Coronary artery (tissue), 2 donors: ENCODE measurements around the gene TTC39A.

Experiments
- DNase-seq: peaks from one replicate; pipeline ENCODE4 v3.0.0-alpha.2; 2017; ENCODE audit warnings: low spot score
- H3K27ac ChIP-seq, 2 donors: fragments of 200-600 bp; sonication (generic); one replicate each; pipeline ENCODE4 v1.5.1; 2016 to 2019
- H3K4me3 ChIP-seq: fragments of 200-600 bp; sonication (generic); 2 replicates; pipeline ENCODE4 v1.5.1; 2016; ENCODE audit warnings: mild to moderate bottlenecking, moderate library complexity
- TF ChIP-seq, protein P1 (sequence below): fragments of 200-600 bp; sonication (generic); IDR thresholded peaks from one replicate; pipeline ENCODE4 v1.5.1; 2019; ENCODE audit warnings: antibody characterized with exemption

The TTC39A gene

GRCh38 chr1:51322417-51323101 is 7.8 kb downstream of the TTC39A start:
- Histone ChIP-seq H3K4me3 (no peak overlapping the region), H3K27ac (no peak overlapping the region)
- TF ChIP-seq, protein P1, sequence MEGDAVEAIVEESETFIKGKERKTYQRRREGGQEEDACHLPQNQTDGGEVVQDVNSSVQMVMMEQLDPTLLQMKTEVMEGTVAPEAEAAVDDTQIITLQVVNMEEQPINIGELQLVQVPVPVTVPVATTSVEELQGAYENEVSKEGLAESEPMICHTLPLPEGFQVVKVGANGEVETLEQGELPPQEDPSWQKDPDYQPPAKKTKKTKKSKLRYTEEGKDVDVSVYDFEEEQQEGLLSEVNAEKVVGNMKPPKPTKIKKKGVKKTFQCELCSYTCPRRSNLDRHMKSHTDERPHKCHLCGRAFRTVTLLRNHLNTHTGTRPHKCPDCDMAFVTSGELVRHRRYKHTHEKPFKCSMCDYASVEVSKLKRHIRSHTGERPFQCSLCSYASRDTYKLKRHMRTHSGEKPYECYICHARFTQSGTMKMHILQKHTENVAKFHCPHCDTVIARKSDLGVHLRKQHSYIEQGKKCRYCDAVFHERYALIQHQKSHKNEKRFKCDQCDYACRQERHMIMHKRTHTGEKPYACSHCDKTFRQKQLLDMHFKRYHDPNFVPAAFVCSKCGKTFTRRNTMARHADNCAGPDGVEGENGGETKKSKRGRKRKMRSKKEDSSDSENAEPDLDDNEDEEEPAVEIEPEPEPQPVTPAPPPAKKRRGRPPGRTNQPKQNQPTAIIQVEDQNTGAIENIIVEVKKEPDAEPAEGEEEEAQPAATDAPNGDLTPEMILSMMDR: no peak
- no peak for DNase-seq

GRCh38 chr1:51321924-51322280 is 8.5 kb downstream of the TTC39A start:
- TF ChIP-seq, protein P1: no peak
- DNase-seq: no peak
- Histone ChIP-seq H3K27ac (no peak overlapping the region), H3K4me3 (no peak overlapping the region)

DNA sequence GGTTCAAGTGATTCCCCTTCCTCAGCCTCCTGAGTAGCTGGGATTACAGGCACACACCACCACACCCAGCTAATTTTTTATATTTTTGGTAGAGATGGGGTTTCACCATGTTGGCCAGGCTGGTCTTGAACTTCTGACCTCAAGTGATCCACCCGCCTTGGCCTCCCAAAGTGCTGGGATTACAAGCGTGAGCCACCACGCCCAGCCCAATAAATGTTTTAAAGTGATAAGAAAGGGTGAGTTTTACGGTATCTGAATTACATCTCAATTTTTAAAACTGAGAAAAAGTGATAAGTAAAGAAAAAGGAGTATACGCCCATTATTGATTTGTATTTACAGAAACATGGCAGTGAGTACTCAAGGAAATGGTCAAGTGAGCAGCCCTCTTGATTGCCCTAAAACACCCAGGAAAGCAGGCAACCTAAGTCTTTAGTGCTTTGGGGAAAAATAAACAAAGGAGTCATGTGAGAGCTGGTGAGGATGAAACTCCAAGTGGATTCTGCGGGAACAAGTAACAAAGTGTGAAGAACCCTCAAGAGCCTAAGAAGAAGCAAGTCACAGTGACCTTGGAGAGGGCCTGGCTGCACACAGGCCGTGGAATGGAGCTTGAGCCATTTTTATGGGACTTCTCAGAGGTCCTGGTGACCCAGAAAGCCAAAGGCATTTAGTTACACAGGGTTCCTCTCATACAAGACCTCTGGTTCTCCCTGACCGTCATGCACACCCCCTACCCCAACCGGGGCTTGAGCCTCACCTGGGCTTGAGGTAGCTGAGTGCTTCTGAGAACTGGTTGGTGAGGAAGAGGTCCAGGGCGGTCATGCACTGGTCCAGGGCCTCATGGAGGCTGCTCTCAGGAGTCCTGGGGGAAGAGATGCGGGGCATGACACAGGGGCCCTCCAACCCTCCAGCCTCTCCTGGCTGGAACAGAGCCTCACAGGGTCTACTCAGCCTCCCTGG is 9.1 kb downstream of the TTC39A start:
- no peak overlapping the region for H3K4me3 ChIP-seq
- no peak overlapping the region for H3K27ac ChIP-seq
- TF ChIP-seq, protein P1: no peak

GRCh38 chr1:51317798-51318197 is 12.6 kb downstream of the TTC39A start:
- no peak for DNase-seq

More for the DNA sequence above, 9.1 kb downstream of the TTC39A start:
- no peak for DNase-seq

GRCh38 chr1:51316846-51317120 is 13.6 kb downstream of the TTC39A start:
- TF ChIP-seq, protein P1: no peak
- Histone ChIP-seq H3K4me3 (no peak overlapping the region), H3K27ac (no peak overlapping the region)
- no peak for DNase-seq

More at GRCh38 chr1:51317798-51318197, 12.6 kb downstream of the TTC39A start:
- Histone ChIP-seq H3K27ac (no peak overlapping the region), H3K4me3 (no peak overlapping the region)
- TF ChIP-seq, protein P1: no peak

- no peak overlapping the region for H3K27ac ChIP-seq
- no peak for DNase-seq
- no peak overlapping the region for H3K4me3 ChIP-seq
- TF ChIP-seq, protein P1: no peak
Measured at GRCh38 chr1:51316113-51316845, 14.1 kb downstream of the TTC39A start.
